Measurements from ENCODE around the gene CFAP410.
"Not testable (repeated sequence)": the region's sequence is repeated elsewhere in the genome, so short reads cannot be mapped to it uniquely, and the experiment has no call there.

CFAP410 gene

DNA sequence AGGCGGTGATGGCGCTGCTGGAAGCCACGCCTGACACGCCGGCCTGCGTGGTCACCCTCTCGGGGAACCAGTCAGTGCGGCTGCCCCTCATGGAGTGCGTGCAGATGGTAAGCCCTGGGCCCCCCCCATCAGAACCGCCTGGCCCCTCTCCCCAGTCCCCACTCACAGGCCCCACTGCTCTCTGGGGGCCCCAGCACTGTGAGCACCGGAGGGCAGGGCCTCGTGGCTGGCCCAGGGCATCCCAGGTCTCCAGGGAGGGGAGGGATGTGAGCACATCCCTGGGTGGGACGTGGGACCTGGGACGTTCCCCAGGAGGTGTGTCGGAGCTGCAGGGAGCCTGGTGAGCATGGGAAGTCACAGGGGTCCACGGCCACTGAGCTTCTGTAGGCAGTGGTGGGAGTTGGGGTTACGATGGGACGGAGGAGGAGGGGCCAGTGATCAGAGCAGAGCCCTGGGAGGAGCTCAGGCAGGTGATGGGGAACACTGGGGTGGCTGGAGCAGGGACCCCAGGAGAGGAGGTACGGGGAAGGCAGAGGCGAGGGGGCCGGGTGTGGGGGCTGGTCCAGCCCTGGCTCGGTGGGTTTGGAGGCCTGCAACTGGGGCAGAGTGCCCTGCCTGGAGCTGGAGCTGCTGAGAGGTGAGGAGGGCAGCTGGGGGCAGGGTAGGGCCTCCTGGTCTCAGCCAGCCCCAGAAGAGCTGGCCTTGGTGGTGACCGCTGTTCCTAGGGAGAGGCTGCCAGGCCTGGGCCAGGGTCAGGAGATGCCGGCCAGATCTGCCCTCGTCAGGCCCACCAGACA is 20.5 kb downstream of the CFAP410 start:
- no peak for DNase-seq (ENCODE audit: low read depth in 4 of 4, low spot score in 1 of 4)

DNA sequence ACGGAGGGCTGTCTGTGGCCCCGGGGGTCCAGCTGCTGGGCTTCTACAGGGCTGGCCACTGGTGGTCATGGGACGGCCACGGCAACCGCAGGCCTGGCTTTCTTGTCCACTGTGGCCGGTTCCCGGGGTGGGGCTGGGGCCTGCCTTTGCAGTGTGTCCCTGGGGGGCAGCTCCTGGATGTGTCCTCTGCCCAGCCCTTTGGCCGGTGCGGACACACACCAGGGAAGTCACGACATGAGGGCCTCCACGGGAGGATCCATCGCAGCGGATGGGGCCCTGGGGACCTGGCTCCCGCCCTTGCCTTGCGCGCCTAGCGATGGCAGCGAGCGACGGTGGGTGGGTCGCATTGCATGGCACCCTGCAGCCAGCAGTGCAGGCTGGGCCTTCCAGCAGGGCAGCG is 21.3 kb downstream of the CFAP410 start:
- no peak for DNase-seq (ENCODE audit: low read depth in 4 of 4, low spot score in 1 of 4)

DNA sequence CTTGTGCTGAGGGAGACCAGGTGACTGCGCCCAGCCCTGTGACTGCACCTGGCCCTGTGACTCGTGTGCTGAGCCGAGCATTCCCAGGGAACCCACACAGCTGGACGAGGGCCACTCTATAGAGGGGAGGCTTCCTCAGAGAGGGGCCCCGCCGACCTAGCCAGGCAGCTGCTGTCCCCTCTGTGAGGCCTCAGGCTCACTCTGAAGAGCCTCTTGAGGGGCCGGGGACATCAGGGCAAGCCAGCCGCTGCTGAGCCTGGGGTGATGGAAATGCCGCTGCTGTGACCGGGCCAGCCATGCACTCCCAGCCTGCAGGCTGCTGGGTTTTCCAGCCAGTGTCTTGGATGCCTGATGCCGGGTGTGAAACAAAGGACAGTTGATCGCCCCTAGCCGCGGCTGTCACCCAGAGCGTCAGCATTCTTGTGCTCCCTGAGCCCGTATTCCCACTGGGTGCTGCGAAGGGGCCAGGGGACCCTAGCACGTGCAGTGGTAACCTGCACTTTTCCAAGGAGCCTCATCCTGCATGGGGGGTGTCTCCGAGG is 21.9 kb downstream of the CFAP410 start:
- no peak for DNase-seq (ENCODE audit: low read depth in 4 of 4, low spot score in 1 of 4)

DNA sequence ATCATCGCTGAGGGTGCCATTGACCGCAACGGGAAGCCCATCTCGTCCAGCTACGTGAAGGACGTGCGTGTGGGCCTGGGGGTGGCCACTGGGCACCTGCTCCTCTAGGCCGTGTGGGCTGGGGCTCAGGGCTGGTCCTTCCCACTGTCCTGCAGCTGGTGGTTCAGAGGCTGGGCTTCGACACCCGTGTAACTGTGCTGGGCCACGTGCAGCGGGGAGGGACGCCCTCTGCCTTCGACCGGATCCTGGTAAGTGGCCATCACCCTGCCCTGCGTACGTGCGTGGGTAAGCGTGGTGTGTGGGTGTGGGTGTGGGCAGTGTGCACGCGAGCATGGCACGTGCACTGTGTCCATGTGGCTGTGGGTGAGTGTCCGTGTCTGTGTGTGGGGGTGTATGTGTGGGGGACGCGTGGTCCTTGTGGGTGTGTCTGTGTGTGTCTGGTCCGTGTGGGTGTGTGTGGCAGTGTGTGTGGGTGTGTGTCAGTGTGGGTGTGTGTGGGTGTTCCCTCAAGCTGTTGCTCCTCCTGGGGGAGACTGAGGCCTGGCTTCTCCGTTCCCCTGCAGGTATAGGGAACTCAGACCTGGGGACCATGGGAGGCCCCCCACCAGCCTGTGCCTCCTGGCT is 22.8 kb downstream of the CFAP410 start:
- no peak for DNase-seq (ENCODE audit: low read depth in 4 of 4, low spot score in 1 of 4)

DNA sequence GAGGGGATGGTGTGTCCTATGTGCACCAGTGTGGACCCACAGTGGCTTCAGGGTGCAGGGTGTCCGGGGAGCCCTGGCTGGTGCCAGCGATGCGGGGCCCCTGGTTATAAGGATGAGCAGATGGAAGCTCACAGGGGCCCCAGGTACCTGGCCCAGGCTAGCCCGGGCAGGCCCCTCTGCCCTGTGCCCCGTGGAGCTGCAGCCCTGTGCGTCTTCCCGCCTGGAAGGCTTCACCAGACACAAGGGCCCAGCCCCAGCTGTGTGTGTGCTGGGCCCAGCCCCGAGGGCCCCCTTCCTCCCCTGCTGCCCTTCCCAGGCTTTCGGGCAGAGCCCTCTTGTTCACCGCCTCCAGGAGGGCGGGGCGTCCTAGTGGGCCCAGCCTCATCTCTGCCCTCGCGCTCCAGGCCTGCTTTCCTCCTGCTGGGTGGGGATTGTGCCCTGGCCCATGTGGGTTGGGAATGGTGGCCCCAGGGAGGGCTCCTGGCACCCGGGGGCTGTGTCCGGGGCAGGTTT is 23.4 kb downstream of the CFAP410 start:
- no peak for DNase-seq (ENCODE audit: low read depth in 4 of 4, low spot score in 1 of 4)

DNA sequence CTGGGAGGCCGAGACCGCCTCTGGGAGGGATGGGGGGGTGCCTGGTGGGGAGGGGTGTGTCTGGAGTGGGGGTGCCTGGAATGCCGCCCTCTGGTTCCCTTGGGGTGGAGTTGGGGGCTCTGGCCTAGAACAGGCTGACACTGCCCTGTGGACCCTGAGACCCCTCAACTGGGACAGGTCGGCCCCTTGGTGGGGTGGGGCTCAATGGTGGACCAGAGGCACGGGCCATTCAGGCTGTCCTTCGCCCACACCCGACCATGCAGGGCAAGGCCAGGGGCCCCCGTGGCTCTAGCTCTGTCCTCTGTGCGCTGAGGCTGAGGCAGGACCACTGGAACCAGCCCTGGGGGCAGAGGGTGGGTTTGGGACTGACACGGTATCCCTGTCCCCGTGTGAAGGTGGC is 24.6 kb downstream of the CFAP410 start:
- no peak for DNase-seq (ENCODE audit: low read depth in 4 of 4, low spot score in 1 of 4)

DNA sequence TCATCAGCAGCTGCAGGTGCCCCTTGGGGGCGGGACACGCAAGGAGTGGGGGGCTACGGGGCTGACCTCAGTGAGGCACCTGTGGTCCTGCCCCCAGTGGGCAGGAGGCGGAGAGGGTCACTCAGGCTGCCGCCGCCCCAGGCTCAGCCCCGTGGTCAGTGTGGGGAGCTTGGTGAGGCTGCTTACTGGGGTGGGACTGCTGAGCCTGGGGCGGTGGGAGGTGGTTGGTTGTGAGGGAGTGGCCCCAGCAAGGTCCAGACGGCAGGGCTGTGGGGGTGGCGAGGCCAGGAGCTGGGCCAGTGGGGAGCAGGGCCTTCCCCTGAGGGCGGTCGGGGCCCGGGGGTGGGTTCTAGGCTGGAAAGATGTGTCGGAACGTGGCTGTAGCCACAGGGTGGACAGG is 25.1 kb downstream of the CFAP410 start:
- no peak for DNase-seq (ENCODE audit: low read depth in 4 of 4, low spot score in 1 of 4)

DNA sequence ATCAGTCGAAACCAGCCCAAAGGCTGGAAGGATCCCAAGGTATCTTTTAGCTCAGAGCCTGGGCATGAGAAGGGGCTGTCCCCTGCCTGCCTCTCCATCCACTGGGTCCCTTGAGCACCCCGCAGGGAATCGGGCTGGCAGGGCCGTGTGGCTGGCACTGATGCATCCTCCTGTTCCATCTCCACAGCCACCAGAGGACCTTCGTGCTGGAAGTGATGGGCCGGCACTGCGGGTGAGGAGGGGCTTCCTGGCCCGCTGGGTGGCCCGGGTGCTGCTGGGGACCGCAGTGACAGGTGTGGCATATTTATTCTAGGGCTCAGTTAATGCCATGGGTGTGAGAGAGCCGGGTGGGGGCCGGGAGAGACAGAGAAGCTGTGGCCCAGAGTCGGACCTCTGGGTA is 25.7 kb downstream of the CFAP410 start:
- DNase-seq (ENCODE audit: low read depth in 4 of 4, low spot score in 1 of 4): no peak

DNA sequence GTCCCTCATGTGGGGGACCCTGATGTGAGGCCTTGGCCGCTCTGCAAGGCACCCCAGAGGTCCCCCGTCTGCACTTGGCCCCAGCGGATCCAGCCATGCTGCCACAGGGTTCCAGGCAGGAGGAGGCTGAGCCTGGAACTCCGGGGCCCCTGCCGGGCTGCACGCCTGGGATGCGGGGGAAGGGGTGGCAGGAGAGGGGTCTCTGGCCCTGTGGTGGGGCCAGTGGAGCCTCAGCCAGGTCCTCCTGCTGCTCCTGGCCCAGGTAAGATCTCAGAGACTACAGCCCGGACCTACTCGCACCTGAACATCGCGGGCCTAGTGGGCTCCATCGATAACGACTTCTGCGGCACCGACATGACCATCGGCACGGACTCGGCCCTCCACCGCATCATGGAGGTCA is 26.5 kb downstream of the CFAP410 start:
- DNase-seq (ENCODE audit: low read depth in 4 of 4, low spot score in 1 of 4): no peak

DNA sequence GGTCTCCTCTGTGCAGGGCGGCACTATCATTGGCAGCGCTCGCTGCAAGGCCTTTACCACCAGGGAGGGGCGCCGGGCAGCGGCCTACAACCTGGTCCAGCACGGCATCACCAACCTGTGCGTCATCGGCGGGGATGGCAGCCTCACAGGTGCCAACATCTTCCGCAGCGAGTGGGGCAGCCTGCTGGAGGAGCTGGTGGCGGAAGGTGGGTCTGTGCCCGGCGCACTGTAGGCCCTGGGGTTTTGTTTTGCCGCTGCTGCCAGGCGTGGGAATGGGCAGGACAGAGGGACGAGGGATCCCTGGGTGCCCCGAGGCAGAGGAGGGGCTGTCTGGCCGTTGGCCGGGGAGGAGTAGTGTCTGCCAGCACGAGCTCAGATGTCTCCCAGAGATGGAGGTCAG is 27.1 kb downstream of the CFAP410 start:
- no peak for DNase-seq (ENCODE audit: low read depth in 4 of 4, low spot score in 1 of 4)

DNA sequence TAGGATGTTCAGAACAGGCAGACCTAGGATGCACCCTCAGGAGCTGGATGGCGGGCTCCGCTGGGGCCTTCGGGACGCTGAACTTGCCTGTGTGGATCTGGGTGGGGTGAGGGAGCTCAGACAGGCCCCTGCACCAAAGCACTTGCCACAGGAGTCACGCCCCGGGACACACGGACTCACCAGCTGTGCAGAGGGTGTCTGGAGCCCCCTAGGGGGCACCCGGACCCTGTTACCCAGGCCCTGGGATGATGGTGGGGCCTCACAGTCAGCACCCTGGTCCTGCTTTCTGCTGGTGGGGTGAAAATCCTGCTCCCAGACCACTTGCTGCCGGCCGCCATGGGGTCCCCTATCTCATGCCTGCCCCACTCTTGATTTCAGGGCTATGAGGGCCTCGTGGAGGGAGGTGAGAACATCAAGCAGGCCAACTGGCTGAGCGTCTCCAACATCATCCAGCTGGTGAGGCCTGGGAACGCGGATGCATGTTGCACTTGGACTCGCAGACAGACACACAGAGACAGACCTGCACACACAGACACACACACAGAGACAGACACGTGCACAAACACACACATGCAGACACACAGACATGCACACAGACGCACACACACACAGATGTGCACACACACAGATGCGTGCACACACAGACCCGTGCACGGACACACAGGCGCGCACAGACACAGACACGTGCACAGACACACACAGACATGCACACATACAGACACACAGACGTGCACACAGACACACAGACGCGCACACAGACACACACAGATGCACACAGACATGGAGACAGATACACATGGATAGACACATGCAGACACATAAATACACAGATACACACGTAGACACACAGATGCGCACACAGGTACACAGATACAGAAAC is 28.3 kb downstream of the CFAP410 start:
- DNase-seq (ENCODE audit: low read depth in 4 of 4, low spot score in 1 of 4): no peak

DNA sequence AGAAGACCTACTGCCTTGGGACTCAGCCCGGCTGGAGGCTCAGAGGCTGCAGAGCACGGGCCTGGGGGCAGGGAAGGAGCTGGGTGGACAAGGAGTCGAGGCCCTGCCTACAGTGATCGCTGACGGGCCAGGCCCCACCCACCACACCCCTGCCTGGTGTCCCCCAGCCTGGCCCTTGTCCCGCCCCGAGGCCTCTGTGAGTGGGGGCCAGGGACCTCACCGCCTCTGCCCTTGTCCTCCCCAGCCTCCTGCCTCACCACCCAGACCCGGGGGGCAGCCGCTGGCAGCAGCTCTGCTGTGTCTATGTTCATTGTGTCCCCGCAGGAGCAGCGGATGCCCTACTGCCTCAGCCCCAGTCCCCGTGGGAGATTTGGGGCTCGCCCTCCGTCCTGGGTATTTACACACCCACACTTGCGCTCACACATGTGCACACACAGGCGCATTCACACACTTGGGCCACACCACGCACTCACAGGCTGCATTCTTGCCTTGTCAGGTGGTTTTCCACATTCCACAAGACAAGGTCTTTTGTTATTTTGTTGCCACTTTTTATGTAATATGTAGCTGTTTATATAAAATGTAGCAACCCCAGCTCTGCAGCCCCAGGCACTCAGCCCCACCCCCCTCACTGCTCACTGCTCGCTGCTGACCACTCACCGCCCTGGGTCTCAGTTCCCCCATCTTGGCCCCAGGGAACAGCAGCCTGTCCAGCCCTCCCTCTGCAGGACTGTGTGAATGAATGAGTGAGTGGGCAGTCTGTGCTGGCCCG is 32.1 kb downstream of the CFAP410 start:
- no peak for DNase-seq (ENCODE audit: low read depth in 4 of 4, low spot score in 1 of 4)

DNA sequence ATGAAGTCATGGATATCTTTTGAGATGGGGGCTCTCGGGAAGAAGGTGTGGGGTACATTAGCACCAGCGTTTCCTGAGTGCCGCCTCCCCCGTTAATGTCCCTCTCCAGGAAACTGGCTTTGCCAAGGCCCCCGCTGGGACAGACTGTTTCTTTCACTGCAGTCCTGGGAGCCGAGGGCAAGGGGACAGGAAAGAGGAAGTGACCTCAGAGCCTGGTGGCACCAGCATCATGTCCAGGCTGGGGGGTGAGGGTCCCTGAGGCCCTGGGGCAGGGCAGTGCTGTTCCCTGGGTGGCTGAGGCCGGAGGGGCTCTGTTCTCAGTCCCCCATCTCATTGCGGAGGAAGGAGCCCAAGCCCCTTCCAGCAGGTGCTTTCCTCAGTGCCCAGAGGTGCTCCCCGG is 33.5 kb downstream of the CFAP410 start:
- no peak for DNase-seq (ENCODE audit: low read depth in 4 of 4, low spot score in 1 of 4)

DNA sequence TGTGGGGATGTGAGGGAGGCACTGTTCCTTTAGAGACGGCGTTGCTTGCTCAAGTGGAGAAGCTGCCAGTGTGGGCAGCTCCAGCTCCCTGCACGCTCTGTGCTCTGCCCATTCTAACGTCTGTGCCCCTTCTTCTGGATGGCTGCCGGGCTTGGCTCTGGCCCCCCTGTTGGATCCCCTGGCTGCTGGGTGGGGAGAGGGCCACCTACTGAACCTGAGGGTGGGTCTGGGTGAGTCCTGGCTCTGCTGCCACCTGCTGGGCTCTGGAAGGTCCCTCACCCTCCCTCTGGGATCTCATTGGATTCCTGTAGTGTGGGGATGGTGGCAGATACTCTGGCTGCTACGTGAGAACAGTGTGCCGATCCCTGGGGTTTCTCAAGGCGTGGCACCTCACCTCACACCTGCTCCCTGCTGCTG is 34.3 kb downstream of the CFAP410 start:
- DNase-seq (ENCODE audit: low read depth in 4 of 4, low spot score in 1 of 4): peak in 2 of 4 experiments; percentile 21 to 25

DNA sequence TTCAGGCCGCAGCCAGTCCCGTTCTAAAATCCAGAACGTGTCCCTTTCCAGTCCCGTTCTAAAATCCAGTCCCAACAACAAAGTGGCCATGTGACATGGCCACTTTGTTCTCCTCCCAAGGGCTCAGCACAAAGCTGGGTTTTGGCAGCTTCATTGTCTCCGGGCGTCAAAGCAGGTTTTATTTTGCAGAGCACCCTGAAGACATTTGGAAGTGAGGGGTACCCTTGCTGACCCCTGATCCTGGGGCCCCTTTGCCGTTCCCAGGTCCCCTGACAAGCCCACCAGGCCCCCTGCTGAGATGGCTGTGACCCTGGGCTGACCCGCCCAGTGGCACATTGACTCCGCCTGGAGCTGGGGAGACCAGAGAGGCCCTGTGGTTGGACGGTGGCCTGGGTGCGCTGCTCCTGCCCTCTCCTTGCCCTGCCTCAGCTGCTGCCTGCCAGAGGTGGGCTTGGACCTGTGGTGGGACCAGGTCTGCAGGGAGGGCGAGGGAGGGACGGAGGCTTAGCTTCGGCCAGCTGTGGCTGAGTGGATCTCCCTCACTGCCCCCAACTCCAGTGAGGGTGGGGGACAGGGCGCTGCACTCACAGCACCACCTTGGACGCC is 35.1 kb downstream of the CFAP410 start:
- no peak for DNase-seq (ENCODE audit: low read depth in 4 of 4, low spot score in 1 of 4)

DNA sequence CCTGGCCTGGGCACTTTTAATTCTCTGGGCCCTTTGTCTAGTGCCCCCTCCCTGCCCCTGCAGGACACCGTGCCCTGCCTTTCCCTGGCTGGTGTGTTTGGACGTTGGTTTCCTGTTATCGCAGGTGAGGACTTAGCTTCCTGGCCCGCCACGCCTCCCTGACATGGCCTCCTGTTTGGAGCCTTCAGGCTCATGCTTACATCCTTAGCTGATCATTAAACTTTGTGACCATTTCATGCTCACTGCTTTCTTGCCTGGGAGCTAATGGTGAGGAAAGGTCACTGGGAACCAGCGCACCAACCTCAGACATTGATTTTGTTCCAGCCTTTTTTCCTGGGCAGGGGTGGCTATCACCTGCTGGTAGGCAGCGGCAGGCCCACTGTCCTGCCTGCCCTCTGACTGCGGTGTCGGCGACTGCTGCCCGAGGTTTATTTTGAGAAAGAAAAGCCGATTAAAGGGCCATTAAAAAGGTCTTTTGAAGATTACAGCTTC is 35.7 kb downstream of the CFAP410 start:
- DNase-seq (ENCODE audit: low read depth in 4 of 4, low spot score in 1 of 4): no peak

DNA sequence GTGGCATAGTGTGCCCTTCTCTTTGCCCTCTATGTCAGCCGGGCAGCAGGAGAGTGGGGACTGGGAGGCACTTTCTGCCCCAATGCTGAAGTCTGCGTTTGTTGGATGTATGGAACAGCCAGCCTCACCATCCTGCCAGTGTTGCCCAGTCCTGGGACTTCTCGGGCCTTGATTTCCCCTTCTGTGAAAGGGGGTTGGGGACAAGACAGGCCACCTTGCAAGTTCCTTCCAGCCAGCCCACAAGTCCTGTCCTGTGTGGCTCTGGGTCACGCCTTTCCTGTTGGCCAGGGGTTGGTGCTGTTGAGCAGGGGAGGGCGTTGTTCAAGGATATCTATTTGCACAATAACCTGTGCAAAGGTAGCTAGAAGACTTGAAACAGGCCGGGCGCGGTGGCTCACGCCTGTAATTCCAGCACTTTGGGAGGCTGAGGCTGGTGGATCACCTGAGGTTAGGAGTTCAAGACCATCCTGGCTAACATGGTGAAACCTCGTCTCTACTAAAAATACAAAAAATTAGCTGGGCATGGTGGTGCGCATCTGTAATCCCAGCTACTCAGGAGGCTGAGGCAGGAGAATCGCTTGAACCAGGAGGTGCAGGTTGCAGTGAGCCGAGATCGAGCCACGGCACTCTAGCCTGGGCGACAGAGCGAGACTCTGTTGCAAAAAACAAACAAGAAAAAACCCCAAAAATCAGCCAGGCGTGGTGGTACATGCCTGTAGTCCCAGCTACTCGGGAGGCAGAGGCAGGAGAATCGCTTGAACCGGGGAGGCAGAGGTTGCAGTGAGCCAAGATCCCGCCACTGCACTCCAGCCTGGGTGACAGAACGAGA is 36.4 kb downstream of the CFAP410 start:
- not testable (repeated sequence) for DNase-seq (ENCODE audit: low read depth in 4 of 4, low spot score in 1 of 4)

DNA sequence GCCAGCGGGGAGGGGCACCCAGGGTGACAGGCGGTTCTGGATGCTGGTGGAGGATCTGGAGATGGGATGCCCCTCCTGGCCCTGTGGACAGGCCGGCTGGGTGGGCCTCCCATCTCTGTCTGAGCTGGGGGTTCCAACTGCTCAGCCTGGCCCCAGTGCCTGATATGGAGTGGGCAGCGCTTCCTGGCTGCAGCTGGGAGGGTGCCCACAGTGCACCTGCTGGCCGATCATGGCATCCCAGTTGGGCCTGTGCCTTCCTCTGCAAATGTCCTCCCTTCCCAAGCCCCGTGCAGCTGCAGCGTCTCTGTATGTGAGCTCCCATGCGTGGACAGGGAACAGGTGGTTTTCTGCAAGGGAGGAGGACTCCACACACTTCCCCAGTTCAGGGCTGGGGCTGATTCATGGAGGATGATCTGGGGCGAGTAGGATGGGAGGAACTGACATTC is 37.2 kb downstream of the CFAP410 start:
- DNase-seq (ENCODE audit: low read depth in 4 of 4, low spot score in 1 of 4): no peak

DNA sequence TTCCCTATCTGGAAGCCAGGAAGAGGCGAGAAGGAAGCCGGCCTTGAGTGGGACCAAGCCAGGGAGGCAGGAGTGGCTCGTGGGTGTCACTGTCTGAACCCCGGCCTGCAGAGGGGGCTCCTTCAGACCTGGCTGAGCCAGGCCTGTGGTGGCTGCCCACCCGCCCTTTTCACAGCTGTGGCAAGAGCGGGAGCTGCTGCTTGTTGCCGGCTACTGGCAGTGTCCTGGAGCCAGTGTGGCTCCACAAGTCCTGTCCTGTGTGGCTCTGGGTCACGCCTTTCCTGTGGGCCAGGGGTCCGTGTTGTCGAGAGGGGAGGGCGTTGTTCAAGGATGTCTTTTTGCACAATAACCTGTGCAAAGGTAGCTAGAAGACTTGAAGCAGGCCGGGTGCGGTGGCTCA is 38.0 kb downstream of the CFAP410 start:
- no peak for DNase-seq (ENCODE audit: low read depth in 4 of 4, low spot score in 1 of 4)

All from stimulated activated CD4-positive, alpha-beta T cell treated with anti-CD3 and anti-CD28 coated beads, Interleukin-1b, Interleukin-23, amount 100 ng/mL, for 24 hours (primary cell).